ENCODE measurements around the gene LRRC23. TPM values are rescaled to one million over a fixed set of nuclear protein-coding genes. Genes with fewer than 3 reads are reported as not detected.
"Not testable (repeated sequence)": the region's sequence is repeated elsewhere in the genome, so short reads cannot be mapped to it uniquely, and the experiment has no call there.

LRRC23 gene
- polyA plus RNA-seq, 1 donor from 2014 or later, result 20.5 TPM

GRCh38 chr12:6887460-6887859 is 17.2 kb upstream of the LRRC23 start (continued):
- TF ChIP-seq RAD21 (conservative IDR thresholded peaks at IDR 0.05), result no peak

- Histone ChIP-seq H3F3A (ENCODE audit: insufficient read depth, low read length, poor library complexity, severe bottlenecking) (no peaks in the 10 kb centered on the region), H3K27me3 (ENCODE audit: insufficient read depth, low read depth, low read length) (no peaks in the 10 kb centered on the region), H3K36me3 (ENCODE audit: insufficient read depth, low read length) (no peaks in the 10 kb centered on the region), H4K20me1 (ENCODE audit: insufficient read depth) (no peaks in the 10 kb centered on the region), H3K4me2 (ENCODE audit: low read length) (no peak overlapping the region), H2AFZ (ENCODE audit: low read depth, low read length) (no peak overlapping the region), H3K27ac (ENCODE audit: low read length) (no peak overlapping the region), H3K9me3 (ENCODE audit: low read length) (no peaks in the 10 kb centered on the region), H3K79me2 (replicated peaks; ENCODE audit: insufficient read depth, low read length) (no peaks in the 10 kb centered on the region), H3K9me2 (ENCODE audit: insufficient read depth, low read length) (no peaks in the 10 kb centered on the region), H3K4me3 (ENCODE audit: low read length) (no peak overlapping the region), H3K9ac (ENCODE audit: low read length) (no peak overlapping the region)
- TF ChIP-seq POLR2AphosphoS5 (IDR thresholded peaks at IDR 0.05) (no peak), MXI1 (conservative IDR thresholded peaks at IDR 0.05; ENCODE audit: poor library complexity, severe bottlenecking) (no peak)
These were observed 16.3 kb upstream of the LRRC23 start for GRCh38 chr12:6888360-6888759.

- not testable (repeated sequence) for H3K9me2 ChIP-seq (ENCODE audit: insufficient read depth, low read length); H3K79me2 ChIP-seq (replicated peaks; ENCODE audit: insufficient read depth, low read length); H4K20me1 ChIP-seq (ENCODE audit: insufficient read depth); H3K9me3 ChIP-seq (ENCODE audit: low read length); H3K36me3 ChIP-seq (ENCODE audit: insufficient read depth, low read length); H3K9ac ChIP-seq (ENCODE audit: low read length); H3F3A ChIP-seq (ENCODE audit: insufficient read depth, low read length, poor library complexity, severe bottlenecking); H3K27ac ChIP-seq (ENCODE audit: low read length); H3K27me3 ChIP-seq (ENCODE audit: insufficient read depth, low read depth, low read length); H3K4me3 ChIP-seq (ENCODE audit: low read length); H2AFZ ChIP-seq (ENCODE audit: low read depth, low read length); H3K4me2 ChIP-seq (ENCODE audit: low read length)
These were observed 15.8 kb upstream of the LRRC23 start for GRCh38 chr12:6888794-6889193.

GRCh38 chr12:6889775-6890573 is 14.6 kb upstream of the LRRC23 start:
- H3K27ac ChIP-seq (ENCODE audit: low read length); H3K79me2 ChIP-seq (replicated peaks; ENCODE audit: insufficient read depth, low read length); H3K36me3 ChIP-seq (ENCODE audit: insufficient read depth, low read length); H3K9me3 ChIP-seq (ENCODE audit: low read length); H2AFZ ChIP-seq (ENCODE audit: low read depth, low read length); H3K4me2 ChIP-seq (ENCODE audit: low read length); H3F3A ChIP-seq (ENCODE audit: insufficient read depth, low read length, poor library complexity, severe bottlenecking); H3K9ac ChIP-seq (ENCODE audit: low read length); H4K20me1 ChIP-seq (ENCODE audit: insufficient read depth); H3K27me3 ChIP-seq (ENCODE audit: insufficient read depth, low read depth, low read length); H3K9me2 ChIP-seq (ENCODE audit: insufficient read depth, low read length): not testable (repeated sequence)
- peak overlapping the region; percentile 67 for H3K4me3 ChIP-seq (ENCODE audit: low read length)

GRCh38 chr12:6890789-6891645 is 13.6 kb upstream of the LRRC23 start:
- H4K20me1 ChIP-seq (ENCODE audit: insufficient read depth), result no peaks in the 10 kb centered on the region
- TF ChIP-seq EZH2 (IDR thresholded peaks at IDR 0.05; ENCODE audit: borderline replicate concordance, insufficient read depth, low read length, poor library complexity, severe bottlenecking) (no peak), REST (IDR thresholded peaks at IDR 0.05; ENCODE audit: borderline replicate concordance) (no peak), EP300 (conservative IDR thresholded peaks at IDR 0.05; ENCODE audit: poor library complexity, severe bottlenecking) (peak; percentile 60), MXI1 (conservative IDR thresholded peaks at IDR 0.05; ENCODE audit: poor library complexity, severe bottlenecking) (peak; percentile 58), TAF1 (IDR thresholded peaks at IDR 0.05; ENCODE audit: low read depth) (no peak), CTCF (IDR thresholded peaks at IDR 0.05; ENCODE audit: poor library complexity, severe bottlenecking) (peak; percentile 97), POLR2AphosphoS5 (IDR thresholded peaks at IDR 0.05) (peak; percentile 74), RAD21 (conservative IDR thresholded peaks at IDR 0.05) (peak; percentile 68), SMC3 (conservative IDR thresholded peaks at IDR 0.05; ENCODE audit: poor library complexity) (peak; percentile 77)
- no peaks in the 10 kb centered on the region for H3K36me3 ChIP-seq (ENCODE audit: insufficient read depth, low read length)
- no peaks in the 10 kb centered on the region for H3F3A ChIP-seq (ENCODE audit: insufficient read depth, low read length, poor library complexity, severe bottlenecking)
- H2AFZ ChIP-seq (ENCODE audit: low read depth, low read length), result no peak overlapping the region
- H3K79me2 ChIP-seq (replicated peaks; ENCODE audit: insufficient read depth, low read length), result no peaks in the 10 kb centered on the region
- H3K9me3 ChIP-seq (ENCODE audit: low read length), result no peaks in the 10 kb centered on the region
- H3K4me2 ChIP-seq (ENCODE audit: low read length), result peak overlapping the region; percentile 52
- H3K4me3 ChIP-seq (ENCODE audit: low read length), result peak overlapping the region; percentile 67
- H3K9me2 ChIP-seq (ENCODE audit: insufficient read depth, low read length), result no peaks in the 10 kb centered on the region
- peak overlapping the region; percentile 64 for H3K9ac ChIP-seq (ENCODE audit: low read length)
- no peaks in the 10 kb centered on the region for H3K27me3 ChIP-seq (ENCODE audit: insufficient read depth, low read depth, low read length)
- peak overlapping the region; percentile 56 for H3K27ac ChIP-seq (ENCODE audit: low read length)

Measured in neural cell (in vitro differentiated cells).